K562 (cell line): Measurements from ENCODE around the gene LHB. TPM values are rescaled to one million over a fixed set of nuclear protein-coding genes. Genes with fewer than 3 reads are reported as not detected.
A peak's percentile ranks its signal among the peaks of the same experiment; 100 is the strongest.

Experiments used
- E2F6 ChIP-seq, 2 experiments: IDR thresholded peaks; 2 replicates each; pipeline ENCODE4 v1.6.1; 2011; ENCODE audit warnings: borderline replicate concordance in 1 of 2, control low read depth in 1 of 2, low read depth in 1 of 2, low read length in 1 of 2, mild to moderate bottlenecking in 1 of 2, mixed read lengths in 1 of 2, moderate library complexity in 1 of 2; ENCODE audit not compliant: insufficient read depth in 1 of 2, insufficient read length in 1 of 2, poor library complexity in 1 of 2, severe bottlenecking in 1 of 2; ENCODE audit errors: extremely low read depth in 1 of 2
- ETS2 ChIP-seq: IDR thresholded peaks from 2 replicates; pipeline ENCODE4 v1.6.1; 2016; ENCODE audit warnings: borderline replicate concordance, missing genetic modification characterization, mild to moderate bottlenecking, moderate library complexity, missing compliant biosample characterization; ENCODE audit not compliant: poor library complexity, severe bottlenecking
- NCOA4 ChIP-seq: fragments of 450-650 bp; IDR thresholded peaks from 2 replicates; pipeline ENCODE4 v1.6.1; 2018; ENCODE audit warnings: mild to moderate bottlenecking; ENCODE audit not compliant: partially characterized antibody
- PHB ChIP-seq: fragments of 250-450 bp; sonication (Bioruptor Pico); IDR thresholded peaks from 2 replicates; pipeline ENCODE4 v1.5.0; 2021
- RUNX1 ChIP-seq: sonication (generic); IDR thresholded peaks from 2 replicates; pipeline ENCODE4 v1.6.1; 2016; ENCODE audit warnings: antibody characterized with exemption, low read depth
- SIN3B ChIP-seq: fragments of 450-650 bp; IDR thresholded peaks from 2 replicates; pipeline ENCODE4 v1.6.1; 2017; ENCODE audit warnings: low read depth, mild to moderate bottlenecking, moderate library complexity
- TCF7 ChIP-seq: sonication (generic); IDR thresholded peaks from 2 replicates; pipeline ENCODE4 v1.6.1; 2016; ENCODE audit warnings: antibody characterized with exemption, borderline replicate concordance
- TEAD1 ChIP-seq, 2 experiments: fragments of 450-650 bp in 1 of 2; sonication (generic) in 1 of 2; formaldehyde crosslinking; IDR thresholded peaks; 2 replicates each; pipeline versions ENCODE4 v1.4.0 to v1.8.0; 2020 to 2022; ENCODE audit warnings: mild to moderate bottlenecking in 2 of 2, missing genetic modification reagents in 1 of 2
- TRIM24 ChIP-seq, 2 experiments: fragments of 450-650 bp; IDR thresholded peaks; 2 replicates each; pipeline ENCODE4 v1.6.1; 2016
- ZBTB7A ChIP-seq: IDR thresholded peaks from 2 replicates; pipeline ENCODE4 v1.6.1; 2011; ENCODE audit warnings: low read depth, mild to moderate bottlenecking, low read length, moderate library complexity, borderline replicate concordance; ENCODE audit not compliant: control insufficient read depth
- polyA plus RNA-seq, 8 experiments: library from polyadenylated mRNA; depleted of rRNA in 4 of 8; stranded (reverse) in 5 of 8; unstranded in 3 of 8; fragments of >200 nt; fragmentation: Nextera tagmentation in 2 of 8; fragmentation: Illumina TruSeq in 1 of 8; extraction: Ambion mirVana in 2 of 8; extraction: Trizol in 1 of 8; gene quantifications; 2 replicates each; pipeline versions ENCODE4 v1.2.1 to v1.2.3, GENCODE V29; 2011 to 2014; ENCODE audit warnings: inconsistent platforms in 1 of 8, missing spikeins in 1 of 8
- total RNA-seq, 7 experiments: library from RNA; depleted of rRNA in 6 of 7; stranded (reverse); fragments of >200 nt in 6 of 7; fragmentation: Illumina TruSeq in 2 of 7; extraction: Trizol in 2 of 7; gene quantifications; 2 replicates each; pipeline versions ENCODE4 v1.2.1 to v1.2.3, GENCODE V29; 2011 to 2021; ENCODE audit warnings: low replicate concordance in 1 of 7
- TF ChIP-seq, protein P1 (sequence below), 3 experiments: fragments of 200-800 bp in 1 of 3; fragments of 250-450 bp in 1 of 3; fragments of 450-650 bp in 1 of 3; sonication (Bioruptor Pico) in 1 of 3; sonication (Bioruptor generic) in 1 of 3; formaldehyde crosslinking in 1 of 3; IDR thresholded peaks; 2 replicates each; pipeline versions ENCODE4 v1.6.1 to v1.8.0; 2016 to 2022; ENCODE audit warnings: mild to moderate bottlenecking in 2 of 3, missing genetic modification characterization in 2 of 3, missing compliant biosample characterization in 1 of 3, moderate library complexity in 1 of 3
- TF ChIP-seq, protein P2 (sequence below): fragments of 450-650 bp; IDR thresholded peaks from 2 replicates; pipeline ENCODE4 v1.6.1; 2017; ENCODE audit warnings: mild to moderate bottlenecking, moderate library complexity
- TF ChIP-seq, protein P3 (sequence below), 2 experiments: fragments of 150-350 bp in 1 of 2; IDR thresholded peaks; 2 replicates each; pipeline ENCODE4 v1.6.1; 2012 to 2016; ENCODE audit warnings: low read depth in 2 of 2, low read length in 2 of 2, mild to moderate bottlenecking in 1 of 2, moderate library complexity in 1 of 2
- TF ChIP-seq, protein P4 (sequence below): sonication (generic); formaldehyde crosslinking; IDR thresholded peaks from 2 replicates; pipeline ENCODE4 v1.4.0; 2020; ENCODE audit warnings: mild to moderate bottlenecking, missing genetic modification reagents

Gene LHB
- total and polyA plus RNA-seq, 9 of the 15 experiments (the other 6 are each of a cell fraction or from before 2014, with no cell fraction given) = 0.54 TPM; not detected in 8

DNA sequence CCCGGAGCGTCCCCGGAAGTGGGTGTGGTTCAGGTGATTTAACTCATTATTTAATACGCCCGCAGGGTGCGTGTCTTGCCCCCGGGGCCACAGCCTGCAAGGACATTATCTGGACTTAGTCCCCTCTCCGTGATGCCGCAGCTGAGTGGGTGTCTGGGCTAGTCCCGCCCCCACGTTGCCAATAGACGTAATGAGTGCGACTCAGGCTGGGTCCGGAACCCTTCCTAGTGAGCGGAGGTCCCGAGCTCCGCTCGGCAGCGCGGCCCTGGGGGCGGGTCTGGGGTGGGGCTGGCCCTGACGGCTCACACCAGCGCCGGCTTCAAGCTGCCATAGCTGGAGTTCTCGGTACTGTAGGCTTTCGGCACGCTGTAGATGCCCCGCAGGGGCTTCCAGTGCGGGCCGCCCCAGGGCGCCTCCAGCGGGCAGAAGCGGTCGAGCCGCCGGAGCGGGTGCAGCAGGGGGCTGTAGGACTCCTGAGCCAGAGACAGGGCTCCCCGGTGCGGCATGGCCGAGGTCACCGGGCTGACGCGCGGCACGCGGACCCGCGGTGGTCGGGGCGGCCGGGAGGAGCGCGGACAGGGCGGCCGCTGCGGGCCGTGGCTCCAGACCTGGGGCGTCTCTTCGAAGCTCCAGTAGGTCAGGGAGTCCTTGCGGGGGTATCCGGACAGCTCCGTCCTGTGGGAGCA, 918 bp upstream of the LHB start (continued):
- TF ChIP-seq, protein P1, sequence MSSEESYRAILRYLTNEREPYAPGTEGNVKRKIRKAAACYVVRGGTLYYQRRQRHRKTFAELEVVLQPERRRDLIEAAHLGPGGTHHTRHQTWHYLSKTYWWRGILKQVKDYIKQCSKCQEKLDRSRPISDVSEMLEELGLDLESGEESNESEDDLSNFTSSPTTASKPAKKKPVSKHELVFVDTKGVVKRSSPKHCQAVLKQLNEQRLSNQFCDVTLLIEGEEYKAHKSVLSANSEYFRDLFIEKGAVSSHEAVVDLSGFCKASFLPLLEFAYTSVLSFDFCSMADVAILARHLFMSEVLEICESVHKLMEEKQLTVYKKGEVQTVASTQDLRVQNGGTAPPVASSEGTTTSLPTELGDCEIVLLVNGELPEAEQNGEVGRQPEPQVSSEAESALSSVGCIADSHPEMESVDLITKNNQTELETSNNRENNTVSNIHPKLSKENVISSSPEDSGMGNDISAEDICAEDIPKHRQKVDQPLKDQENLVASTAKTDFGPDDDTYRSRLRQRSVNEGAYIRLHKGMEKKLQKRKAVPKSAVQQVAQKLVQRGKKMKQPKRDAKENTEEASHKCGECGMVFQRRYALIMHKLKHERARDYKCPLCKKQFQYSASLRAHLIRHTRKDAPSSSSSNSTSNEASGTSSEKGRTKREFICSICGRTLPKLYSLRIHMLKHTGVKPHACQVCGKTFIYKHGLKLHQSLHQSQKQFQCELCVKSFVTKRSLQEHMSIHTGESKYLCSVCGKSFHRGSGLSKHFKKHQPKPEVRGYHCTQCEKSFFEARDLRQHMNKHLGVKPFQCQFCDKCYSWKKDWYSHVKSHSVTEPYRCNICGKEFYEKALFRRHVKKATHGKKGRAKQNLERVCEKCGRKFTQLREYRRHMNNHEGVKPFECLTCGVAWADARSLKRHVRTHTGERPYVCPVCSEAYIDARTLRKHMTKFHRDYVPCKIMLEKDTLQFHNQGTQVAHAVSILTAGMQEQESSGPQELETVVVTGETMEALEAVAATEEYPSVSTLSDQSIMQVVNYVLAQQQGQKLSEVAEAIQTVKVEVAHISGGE (CRISPR knock-in tag; IDR thresholded peaks at IDR 0.05) = no peak
- TF ChIP-seq ETS2 (no peak), TRIM24 (IDR thresholded peaks at IDR 0.05) (no peak), RUNX1 (no peak), ZBTB7A (peak; percentile 71; the same call in 1 of the 2 replicates), NCOA4 (no peak), E2F6 (IDR thresholded peaks at IDR 0.05; ENCODE audit: borderline replicate concordance in 1 of 2, extremely low read depth in 1 of 2, insufficient read depth in 1 of 2, insufficient read length in 1 of 2, low read depth in 1 of 2, low read length in 1 of 2, poor library complexity in 1 of 2, severe bottlenecking in 1 of 2) (peak; percentile 23 to 85), PHB (no peak), SIN3B (no peak), TEAD1 (CRISPR knock-in tag; IDR thresholded peaks at IDR 0.05) (peak in 1 of 2 experiments; percentile 73; a peak in 1 of 4 replicates), TCF7 (no peak)
- TF ChIP-seq, protein P2, sequence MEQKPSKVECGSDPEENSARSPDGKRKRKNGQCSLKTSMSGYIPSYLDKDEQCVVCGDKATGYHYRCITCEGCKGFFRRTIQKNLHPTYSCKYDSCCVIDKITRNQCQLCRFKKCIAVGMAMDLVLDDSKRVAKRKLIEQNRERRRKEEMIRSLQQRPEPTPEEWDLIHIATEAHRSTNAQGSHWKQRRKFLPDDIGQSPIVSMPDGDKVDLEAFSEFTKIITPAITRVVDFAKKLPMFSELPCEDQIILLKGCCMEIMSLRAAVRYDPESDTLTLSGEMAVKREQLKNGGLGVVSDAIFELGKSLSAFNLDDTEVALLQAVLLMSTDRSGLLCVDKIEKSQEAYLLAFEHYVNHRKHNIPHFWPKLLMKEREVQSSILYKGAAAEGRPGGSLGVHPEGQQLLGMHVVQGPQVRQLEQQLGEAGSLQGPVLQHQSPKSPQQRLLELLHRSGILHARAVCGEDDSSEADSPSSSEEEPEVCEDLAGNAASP = no peak
- TF ChIP-seq, protein P3, sequence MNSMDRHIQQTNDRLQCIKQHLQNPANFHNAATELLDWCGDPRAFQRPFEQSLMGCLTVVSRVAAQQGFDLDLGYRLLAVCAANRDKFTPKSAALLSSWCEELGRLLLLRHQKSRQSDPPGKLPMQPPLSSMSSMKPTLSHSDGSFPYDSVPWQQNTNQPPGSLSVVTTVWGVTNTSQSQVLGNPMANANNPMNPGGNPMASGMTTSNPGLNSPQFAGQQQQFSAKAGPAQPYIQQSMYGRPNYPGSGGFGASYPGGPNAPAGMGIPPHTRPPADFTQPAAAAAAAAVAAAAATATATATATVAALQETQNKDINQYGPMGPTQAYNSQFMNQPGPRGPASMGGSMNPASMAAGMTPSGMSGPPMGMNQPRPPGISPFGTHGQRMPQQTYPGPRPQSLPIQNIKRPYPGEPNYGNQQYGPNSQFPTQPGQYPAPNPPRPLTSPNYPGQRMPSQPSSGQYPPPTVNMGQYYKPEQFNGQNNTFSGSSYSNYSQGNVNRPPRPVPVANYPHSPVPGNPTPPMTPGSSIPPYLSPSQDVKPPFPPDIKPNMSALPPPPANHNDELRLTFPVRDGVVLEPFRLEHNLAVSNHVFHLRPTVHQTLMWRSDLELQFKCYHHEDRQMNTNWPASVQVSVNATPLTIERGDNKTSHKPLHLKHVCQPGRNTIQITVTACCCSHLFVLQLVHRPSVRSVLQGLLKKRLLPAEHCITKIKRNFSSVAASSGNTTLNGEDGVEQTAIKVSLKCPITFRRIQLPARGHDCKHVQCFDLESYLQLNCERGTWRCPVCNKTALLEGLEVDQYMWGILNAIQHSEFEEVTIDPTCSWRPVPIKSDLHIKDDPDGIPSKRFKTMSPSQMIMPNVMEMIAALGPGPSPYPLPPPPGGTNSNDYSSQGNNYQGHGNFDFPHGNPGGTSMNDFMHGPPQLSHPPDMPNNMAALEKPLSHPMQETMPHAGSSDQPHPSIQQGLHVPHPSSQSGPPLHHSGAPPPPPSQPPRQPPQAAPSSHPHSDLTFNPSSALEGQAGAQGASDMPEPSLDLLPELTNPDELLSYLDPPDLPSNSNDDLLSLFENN (IDR thresholded peaks at IDR 0.05; ENCODE audit: low read depth in 2 of 2, low read length in 2 of 2) = no peak
- TF ChIP-seq, protein P4, sequence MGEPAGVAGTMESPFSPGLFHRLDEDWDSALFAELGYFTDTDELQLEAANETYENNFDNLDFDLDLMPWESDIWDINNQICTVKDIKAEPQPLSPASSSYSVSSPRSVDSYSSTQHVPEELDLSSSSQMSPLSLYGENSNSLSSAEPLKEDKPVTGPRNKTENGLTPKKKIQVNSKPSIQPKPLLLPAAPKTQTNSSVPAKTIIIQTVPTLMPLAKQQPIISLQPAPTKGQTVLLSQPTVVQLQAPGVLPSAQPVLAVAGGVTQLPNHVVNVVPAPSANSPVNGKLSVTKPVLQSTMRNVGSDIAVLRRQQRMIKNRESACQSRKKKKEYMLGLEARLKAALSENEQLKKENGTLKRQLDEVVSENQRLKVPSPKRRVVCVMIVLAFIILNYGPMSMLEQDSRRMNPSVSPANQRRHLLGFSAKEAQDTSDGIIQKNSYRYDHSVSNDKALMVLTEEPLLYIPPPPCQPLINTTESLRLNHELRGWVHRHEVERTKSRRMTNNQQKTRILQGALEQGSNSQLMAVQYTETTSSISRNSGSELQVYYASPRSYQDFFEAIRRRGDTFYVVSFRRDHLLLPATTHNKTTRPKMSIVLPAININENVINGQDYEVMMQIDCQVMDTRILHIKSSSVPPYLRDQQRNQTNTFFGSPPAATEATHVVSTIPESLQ (CRISPR knock-in tag) = no peak
